Superior temporal gyrus (tissue), 1 donor: Measurements from ENCODE around the gene NID1.
A peak's percentile ranks its signal among the peaks of the same experiment; 100 is the strongest.

Source experiments
- DNase-seq: peaks from one replicate; pipeline ENCODE4 v3.0.0-alpha.2; 2016; ENCODE audit errors: extremely low spot score

The NID1 gene, protein sequence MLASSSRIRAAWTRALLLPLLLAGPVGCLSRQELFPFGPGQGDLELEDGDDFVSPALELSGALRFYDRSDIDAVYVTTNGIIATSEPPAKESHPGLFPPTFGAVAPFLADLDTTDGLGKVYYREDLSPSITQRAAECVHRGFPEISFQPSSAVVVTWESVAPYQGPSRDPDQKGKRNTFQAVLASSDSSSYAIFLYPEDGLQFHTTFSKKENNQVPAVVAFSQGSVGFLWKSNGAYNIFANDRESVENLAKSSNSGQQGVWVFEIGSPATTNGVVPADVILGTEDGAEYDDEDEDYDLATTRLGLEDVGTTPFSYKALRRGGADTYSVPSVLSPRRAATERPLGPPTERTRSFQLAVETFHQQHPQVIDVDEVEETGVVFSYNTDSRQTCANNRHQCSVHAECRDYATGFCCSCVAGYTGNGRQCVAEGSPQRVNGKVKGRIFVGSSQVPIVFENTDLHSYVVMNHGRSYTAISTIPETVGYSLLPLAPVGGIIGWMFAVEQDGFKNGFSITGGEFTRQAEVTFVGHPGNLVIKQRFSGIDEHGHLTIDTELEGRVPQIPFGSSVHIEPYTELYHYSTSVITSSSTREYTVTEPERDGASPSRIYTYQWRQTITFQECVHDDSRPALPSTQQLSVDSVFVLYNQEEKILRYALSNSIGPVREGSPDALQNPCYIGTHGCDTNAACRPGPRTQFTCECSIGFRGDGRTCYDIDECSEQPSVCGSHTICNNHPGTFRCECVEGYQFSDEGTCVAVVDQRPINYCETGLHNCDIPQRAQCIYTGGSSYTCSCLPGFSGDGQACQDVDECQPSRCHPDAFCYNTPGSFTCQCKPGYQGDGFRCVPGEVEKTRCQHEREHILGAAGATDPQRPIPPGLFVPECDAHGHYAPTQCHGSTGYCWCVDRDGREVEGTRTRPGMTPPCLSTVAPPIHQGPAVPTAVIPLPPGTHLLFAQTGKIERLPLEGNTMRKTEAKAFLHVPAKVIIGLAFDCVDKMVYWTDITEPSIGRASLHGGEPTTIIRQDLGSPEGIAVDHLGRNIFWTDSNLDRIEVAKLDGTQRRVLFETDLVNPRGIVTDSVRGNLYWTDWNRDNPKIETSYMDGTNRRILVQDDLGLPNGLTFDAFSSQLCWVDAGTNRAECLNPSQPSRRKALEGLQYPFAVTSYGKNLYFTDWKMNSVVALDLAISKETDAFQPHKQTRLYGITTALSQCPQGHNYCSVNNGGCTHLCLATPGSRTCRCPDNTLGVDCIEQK

GRCh38 chr1:236064674-236065508, at the start of gene NID1:
TSS of gene NID1 (minus strand) at chr1:236065090. CDS start at chr1:236065079, 11 bp downstream.
- no peak for DNase-seq

DNA sequence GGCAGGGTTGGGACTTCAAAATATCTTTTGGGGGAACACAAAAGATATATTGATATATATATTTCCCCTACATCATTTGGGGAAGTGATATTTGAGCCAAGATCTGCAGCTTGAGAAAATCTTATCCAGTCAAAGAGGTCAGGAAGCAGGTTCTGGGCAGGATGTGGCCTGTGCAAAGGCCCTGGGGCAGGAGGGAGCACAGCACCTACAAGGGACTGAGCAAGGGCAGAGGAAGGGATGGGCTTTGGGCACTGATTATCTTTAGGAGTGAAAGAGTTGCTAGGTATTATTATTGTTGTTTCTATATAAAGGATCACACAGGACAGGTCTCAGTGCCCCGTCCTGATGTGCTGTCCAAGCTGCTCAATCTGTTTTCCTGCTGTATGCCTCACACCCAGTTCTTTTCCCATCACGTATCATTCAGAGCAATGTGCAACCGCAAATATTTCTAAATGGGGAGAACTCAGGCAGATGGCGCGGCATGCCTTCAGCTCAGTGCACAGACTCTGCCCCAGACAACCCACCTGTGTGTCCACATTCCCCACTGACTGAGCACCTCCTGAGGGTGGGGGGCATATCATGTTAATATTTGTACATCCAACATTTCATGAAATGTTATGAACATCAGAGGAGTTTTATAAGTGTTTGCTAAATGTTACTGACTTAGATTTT, 49.3 kb upstream of the NID1 start:
- no peak for DNase-seq

DNA sequence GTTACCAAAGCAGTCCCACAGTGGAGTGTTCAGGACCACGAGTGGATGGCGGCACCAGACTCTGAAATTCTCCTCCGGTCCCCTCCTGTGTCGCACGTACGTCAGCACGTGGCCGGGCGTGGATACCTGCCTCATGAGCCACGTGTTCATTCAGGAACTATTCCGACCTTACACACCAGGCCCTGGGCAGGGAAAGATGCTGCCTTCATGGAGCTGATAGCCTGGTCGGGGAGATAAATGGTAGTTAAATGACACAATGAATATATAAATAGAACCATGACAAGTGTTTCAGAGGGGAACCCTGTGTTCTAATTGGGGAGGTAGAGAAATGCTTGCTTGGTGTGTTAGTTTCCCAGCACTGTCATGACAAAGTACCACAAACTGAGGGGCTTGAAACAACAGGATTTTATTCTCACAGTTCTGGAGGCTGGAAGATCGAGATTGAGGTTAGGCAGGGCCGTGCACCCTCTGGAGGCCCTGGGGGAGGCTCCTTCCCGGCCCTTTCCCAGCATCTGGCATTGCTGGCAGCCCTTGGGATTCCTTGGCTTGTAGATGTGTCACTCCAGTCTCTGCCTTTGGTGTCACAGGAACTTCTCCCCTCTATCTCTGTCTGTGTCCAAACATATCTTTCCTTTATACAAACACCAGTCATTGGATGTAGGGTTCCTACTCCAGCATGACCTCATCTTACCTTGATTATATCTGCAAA, 48.6 kb upstream of the NID1 start:
- DNase-seq = no peak

DNA sequence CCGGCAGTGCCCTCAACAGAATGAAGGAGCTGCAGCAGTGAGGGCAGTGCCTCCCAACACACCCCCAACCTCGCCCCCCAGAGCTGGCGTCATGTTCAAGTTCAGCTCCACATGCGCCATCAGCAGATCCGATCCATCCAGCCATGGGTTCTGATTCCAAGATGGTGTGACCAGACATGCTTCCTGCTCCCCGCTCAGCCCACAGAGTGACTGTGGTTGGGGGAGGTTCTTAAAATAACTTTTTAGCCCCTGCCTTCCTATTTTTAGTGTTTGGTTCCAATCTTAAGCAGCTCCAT, 47.4 kb upstream of the NID1 start:
- no peak for DNase-seq

GRCh38 chr1:236111527-236112331, 46.8 kb upstream of the NID1 start:
- no peak for DNase-seq

GRCh38 chr1:236110137-236110536, 45.2 kb upstream of the NID1 start:
- DNase-seq = no peak

GRCh38 chr1:236108027-236108648, 43.2 kb upstream of the NID1 start:
- no peak for DNase-seq

- no peak for DNase-seq
These were observed 42.4 kb upstream of the NID1 start for GRCh38 chr1:236107121-236107907.

GRCh38 chr1:236103646-236104218, 38.8 kb upstream of the NID1 start:
- peak; percentile 93 for DNase-seq

- no peak for DNase-seq
These were observed 38.2 kb upstream of the NID1 start for GRCh38 chr1:236103059-236103458.

DNA sequence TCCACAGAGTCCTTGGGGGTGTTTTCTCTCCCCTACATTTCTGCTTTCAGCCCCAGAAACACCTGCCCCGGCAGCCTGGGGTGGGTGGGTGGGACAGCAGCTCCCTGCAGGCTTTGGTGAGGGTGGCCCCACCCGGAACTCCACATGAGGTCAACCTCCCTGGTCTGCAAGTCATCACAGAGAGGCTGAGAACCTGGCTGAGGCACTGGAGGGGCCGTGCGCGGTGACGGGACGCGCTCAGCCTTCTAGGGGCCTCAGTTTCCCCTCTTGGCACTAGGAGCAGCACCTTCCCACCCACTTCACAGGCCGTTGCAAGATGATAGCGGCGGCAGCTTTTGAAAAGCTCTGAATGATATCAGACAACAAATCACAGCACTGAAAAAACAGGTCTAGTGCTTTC, 37.7 kb upstream of the NID1 start:
- no peak for DNase-seq

GRCh38 chr1:236101233-236102200, 36.6 kb upstream of the NID1 start:
- no peak for DNase-seq

DNA sequence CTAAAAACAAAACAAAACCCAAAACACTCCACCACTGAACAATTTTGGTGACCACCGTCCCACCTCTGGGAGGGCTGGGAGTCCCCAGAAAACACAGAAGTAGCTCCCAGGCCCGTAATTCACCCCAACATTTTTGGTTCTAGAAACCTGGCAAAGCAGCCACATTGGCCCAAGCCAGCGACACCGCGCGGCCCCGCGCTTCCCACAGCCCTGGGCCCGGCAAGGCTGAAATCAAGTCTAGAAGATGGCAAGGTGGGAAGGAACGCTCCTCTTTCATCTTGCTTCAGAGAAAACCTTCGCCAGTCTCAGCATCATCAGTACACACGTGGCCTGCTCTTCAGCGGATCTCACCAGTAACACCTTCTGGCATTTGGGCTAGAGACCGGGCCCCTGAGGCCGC, 35.9 kb upstream of the NID1 start:
- DNase-seq = no peak

GRCh38 chr1:236099355-236099974, 34.6 kb upstream of the NID1 start:
- DNase-seq = no peak

DNA sequence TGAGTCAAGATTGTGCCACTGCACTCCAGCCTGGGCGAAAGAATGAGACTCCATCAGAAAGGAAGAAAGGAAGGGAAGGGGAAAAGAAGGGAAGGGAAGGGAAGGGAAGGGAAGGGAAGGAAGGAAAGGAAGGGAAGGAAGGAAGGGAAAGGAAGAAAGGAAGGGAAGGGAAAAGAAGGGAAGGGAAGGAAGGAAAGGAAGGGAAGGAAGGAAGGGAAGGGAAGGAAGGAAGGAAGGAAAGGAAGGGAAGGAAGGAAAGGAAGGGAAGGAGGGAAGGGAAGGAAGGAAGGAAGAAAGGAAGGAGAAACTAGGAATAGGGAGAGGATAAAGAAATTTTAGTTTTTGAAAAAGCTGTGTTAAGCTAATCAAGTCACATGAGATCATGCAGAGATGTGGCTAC, 33.4 kb upstream of the NID1 start:
- DNase-seq = no peak
